Type B pancreatic cell (in vitro differentiated cells): ENCODE measurements around the gene MYL6. TPM values are rescaled to one million over a fixed set of nuclear protein-coding genes. Genes with fewer than 3 reads are reported as not detected.

Experiments
- DNase-seq: peaks from one replicate; pipeline ENCODE4 v3.0.0; 2021; ENCODE audit warnings: mixed read lengths; ENCODE audit not compliant: unreplicated experiment; ENCODE audit errors: extremely low spot score
- H3K27ac Mint-ChIP-seq: 2 replicates; pipeline ENCODE4 v1.8.0; 2021; ENCODE audit warnings: mild to moderate bottlenecking, mixed read lengths
- H3K27me3 Mint-ChIP-seq: 2 replicates; pipeline ENCODE4 v1.8.0; 2021; ENCODE audit warnings: mixed read lengths
- H3K36me3 Mint-ChIP-seq: 2 replicates; pipeline ENCODE4 v1.8.0; 2021; ENCODE audit warnings: mixed read lengths
- H3K4me1 Mint-ChIP-seq: one replicate; pipeline ENCODE4 v1.8.0; 2021; ENCODE audit warnings: mixed read lengths; ENCODE audit not compliant: unreplicated experiment
- H3K4me3 Mint-ChIP-seq: 2 replicates; pipeline ENCODE4 v1.8.0; 2021; ENCODE audit warnings: mild to moderate bottlenecking, mixed read lengths
- H3K9me3 Mint-ChIP-seq: 2 replicates; pipeline ENCODE4 v1.8.0; 2021; ENCODE audit warnings: mixed read lengths
- CTCF ChIP-seq: fragments of 200-600 bp; sonication (generic); conservative IDR thresholded peaks from 2 replicates; pipeline ENCODE4 v1.5.0; 2021; ENCODE audit warnings: antibody characterized with exemption, mild to moderate bottlenecking
- total RNA-seq: library from RNA; stranded (reverse); gene quantifications from 2 replicates; pipeline ENCODE4 v1.2.1, GENCODE V29; 2021; ENCODE audit warnings: low replicate concordance

MYL6 gene
- total RNA-seq, 1 donor from 2014 or later, result 1,223 TPM

- H3K9me3 Mint-ChIP-seq, result no peaks in the 10 kb centered on the region
- H3K36me3 Mint-ChIP-seq, result peaks cover 55% of the 10 kb centered on the region
- peaks cover 3% of the 10 kb centered on the region for H3K27me3 Mint-ChIP-seq
- H3K4me3 Mint-ChIP-seq, result peak overlapping the region; percentile 100
- peaks cover 45% of the 10 kb centered on the region for H3K4me1 Mint-ChIP-seq
- DNase-seq, result no peak
- no peak for TF ChIP-seq CTCF
- peak overlapping the region; percentile 100 for H3K27ac Mint-ChIP-seq
Measured at GRCh38 chr12:56161690-56162351, 3.7 kb downstream of the MYL6 start.

- peaks cover 59% of the 10 kb centered on the region for H3K36me3 Mint-ChIP-seq
- H3K4me1 Mint-ChIP-seq, result peaks cover 40% of the 10 kb centered on the region
- H3K27me3 Mint-ChIP-seq, result peaks cover 3% of the 10 kb centered on the region
- no peaks in the 10 kb centered on the region for H3K9me3 Mint-ChIP-seq
- DNase-seq, result no peak
- H3K27ac Mint-ChIP-seq, result peak overlapping the region; percentile 100
- H3K4me3 Mint-ChIP-seq, result peak overlapping the region; percentile 66
- no peak for TF ChIP-seq CTCF
Measured at GRCh38 chr12:56162468-56163290, 4.5 kb downstream of the MYL6 start.

GRCh38 chr12:56163533-56164344 is 5.6 kb downstream of the MYL6 start:
- peak overlapping the region; percentile 100 for H3K27ac Mint-ChIP-seq
- TF ChIP-seq CTCF, result no peak
- no peak for DNase-seq

GRCh38 chr12:56164345-56164729 is 6.2 kb downstream of the MYL6 start:
- no peaks in the 10 kb centered on the region for H3K27me3 Mint-ChIP-seq
- peaks cover 35% of the 10 kb centered on the region for H3K4me1 Mint-ChIP-seq
- no peak for TF ChIP-seq CTCF
- peak overlapping the region; percentile 100 for H3K27ac Mint-ChIP-seq
- peaks cover 52% of the 10 kb centered on the region for H3K36me3 Mint-ChIP-seq
- peak overlapping the region; percentile 22 for H3K4me3 Mint-ChIP-seq
- DNase-seq, result no peak
- no peaks in the 10 kb centered on the region for H3K9me3 Mint-ChIP-seq

More at GRCh38 chr12:56163533-56164344, 5.6 kb downstream of the MYL6 start:
- Mint-ChIP-seq H3K4me3 (peak overlapping the region; percentile 65), H3K4me1 (peaks cover 40% of the 10 kb centered on the region), H3K36me3 (peaks cover 58% of the 10 kb centered on the region), H3K9me3 (no peaks in the 10 kb centered on the region), H3K27me3 (no peaks in the 10 kb centered on the region)

GRCh38 chr12:56165369-56165768 is 7.2 kb downstream of the MYL6 start:
- TF ChIP-seq CTCF, result no peak
- peaks cover 47% of the 10 kb centered on the region for H3K36me3 Mint-ChIP-seq
- H3K4me1 Mint-ChIP-seq, result peaks cover 25% of the 10 kb centered on the region

More at GRCh38 chr12:56165369-56165768, 7.2 kb downstream of the MYL6 start:
- H3K27me3 Mint-ChIP-seq, result no peaks in the 10 kb centered on the region
- H3K9me3 Mint-ChIP-seq, result no peaks in the 10 kb centered on the region
- peak overlapping the region; percentile 82 for H3K27ac Mint-ChIP-seq
- no peak for DNase-seq
- no peak overlapping the region for H3K4me3 Mint-ChIP-seq
